IgD-negative memory B cell (primary cell): Measurements from ENCODE around the gene COX5B. TPM values are rescaled to one million over a fixed set of nuclear protein-coding genes. Genes with fewer than 3 reads are reported as not detected.
"Not testable (repeated sequence)": the region's sequence is repeated elsewhere in the genome, so short reads cannot be mapped to it uniquely, and the experiment has no call there.

ENCODE experiments used
- H3K27ac Mint-ChIP-seq, 3 donors: one replicate each; pipeline ENCODE4 v1.8.0; 2020 to 2022; ENCODE audit warnings: mild to moderate bottlenecking in 3 of 3, mixed read lengths in 3 of 3, moderate library complexity in 1 of 3
- H3K27me3 Mint-ChIP-seq: one replicate; pipeline ENCODE4 v1.8.0; 2021; ENCODE audit warnings: mixed read lengths
- H3K36me3 Mint-ChIP-seq: one replicate; pipeline ENCODE4 v1.8.0; 2020; ENCODE audit warnings: mild to moderate bottlenecking, mixed read lengths
- H3K4me1 Mint-ChIP-seq, 3 donors: one replicate each; pipeline ENCODE4 v1.8.0; 2020 to 2022; ENCODE audit warnings: mixed read lengths in 3 of 3, mild to moderate bottlenecking in 1 of 3
- H3K4me3 Mint-ChIP-seq, 4 donors: one replicate each; pipeline ENCODE4 v1.8.0; 2020 to 2022; ENCODE audit warnings: mild to moderate bottlenecking in 4 of 4, mixed read lengths in 4 of 4, moderate library complexity in 3 of 4
- H3K9me3 Mint-ChIP-seq, 3 donors: one replicate each; pipeline ENCODE4 v1.8.0; 2020 to 2021; ENCODE audit warnings: mixed read lengths in 3 of 3, mild to moderate bottlenecking in 1 of 3
- polyA plus RNA-seq: library from polyadenylated mRNA; unstranded; fragments of 300-500 nt; fragmentation: Illumina TruSeq; gene quantifications from one replicate; pipeline ENCODE4 v1.2.3, GENCODE V29; 2021

The COX5B gene
- polyA plus RNA-seq, 1 donor from 2014 or later: 373 TPM

GRCh38 chr2:97660044-97660774 lies 14.3 kb downstream of the COX5B start:
- Mint-ChIP-seq H3K4me3 (peak overlapping the region in 2 of 4 donors; percentile 39 to 100), H3K4me1 (peaks cover 18 to 19% (median 18%) of the 10 kb centered on the region in 3 donors), H3K27ac (no peak overlapping the region), H3K9me3 (no peaks in the 10 kb centered on the region), H3K27me3 (no peaks in the 10 kb centered on the region), H3K36me3 (no peaks in the 10 kb centered on the region)

- Mint-ChIP-seq H3K27me3 (no peaks in the 10 kb centered on the region), H3K36me3 (no peaks in the 10 kb centered on the region), H3K27ac (peak overlapping the region in 1 of 3 donors; percentile 99), H3K4me3 (peak overlapping the region in 2 of 4 donors; percentile 33 to 100), H3K4me1 (peaks cover 17 to 21% (median 18%) of the 10 kb centered on the region in 3 donors), H3K9me3 (no peaks in the 10 kb centered on the region)
Measured at GRCh38 chr2:97660775-97661389, 15.0 kb downstream of the COX5B start.

DNA sequence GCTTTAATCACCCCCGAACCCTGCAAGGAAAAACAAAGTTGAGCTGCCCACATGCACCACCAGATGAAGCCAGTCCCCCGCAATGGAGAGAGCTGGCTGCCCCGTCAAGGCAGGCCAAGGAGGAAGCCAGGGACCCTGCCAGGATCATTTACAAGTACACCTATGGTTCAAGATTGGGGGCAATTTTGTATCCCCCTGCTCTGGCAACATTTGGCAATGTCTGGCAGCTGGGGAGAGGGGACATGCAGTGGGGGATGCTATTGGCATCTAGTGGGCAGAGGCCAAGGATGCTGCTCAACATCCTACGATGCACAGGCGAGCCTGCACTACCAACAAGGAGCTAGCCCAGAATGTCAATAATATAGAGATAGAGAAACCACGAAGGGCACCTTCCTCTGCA lies 16.1 kb downstream of the COX5B start:
- peak overlapping the region in 2 of 3 donors; percentile 93 to 99 for H3K27ac Mint-ChIP-seq
- H3K9me3 Mint-ChIP-seq: no peaks in the 10 kb centered on the region
- H3K4me1 Mint-ChIP-seq: peaks cover 19 to 21% (median 21%) of the 10 kb centered on the region in 3 donors
- H3K27me3 Mint-ChIP-seq: no peaks in the 10 kb centered on the region
- no peaks in the 10 kb centered on the region for H3K36me3 Mint-ChIP-seq
- H3K4me3 Mint-ChIP-seq: peak overlapping the region in 3 of 4 donors; percentile 96 to 100 (median 96)

DNA sequence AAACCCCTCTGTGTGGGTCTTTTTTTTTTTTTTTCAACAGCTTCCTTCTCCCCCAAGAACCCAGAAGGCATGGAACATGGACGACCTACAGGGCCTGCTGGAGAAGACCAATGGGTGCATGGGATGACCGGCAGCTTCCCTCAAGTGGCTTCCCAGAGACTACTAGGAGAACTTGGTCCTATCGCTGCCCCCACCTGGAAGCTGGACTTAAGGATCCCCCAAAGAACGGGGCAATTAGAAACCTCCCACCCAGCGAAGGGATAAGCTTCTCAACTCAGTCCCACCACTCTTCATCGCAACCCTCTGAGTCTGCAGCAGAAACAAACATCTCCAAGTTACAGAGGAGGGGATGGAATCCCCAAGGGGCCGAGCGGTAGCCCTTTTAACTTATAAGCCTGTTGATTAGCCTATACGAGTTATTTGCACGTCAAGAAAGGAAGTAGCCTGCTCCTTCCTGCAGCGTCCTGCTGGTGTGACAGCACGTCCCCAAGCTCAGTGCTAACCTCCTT lies 16.6 kb downstream of the COX5B start:
- no peaks in the 10 kb centered on the region for H3K9me3 Mint-ChIP-seq
- no peaks in the 10 kb centered on the region for H3K27me3 Mint-ChIP-seq
- peaks cover 19 to 22% (median 21%) of the 10 kb centered on the region in 3 donors for H3K4me1 Mint-ChIP-seq
- H3K27ac Mint-ChIP-seq: peak overlapping the region; percentile 93 to 99 (median 96)
- peak overlapping the region; percentile 94 to 100 (median 96) for H3K4me3 Mint-ChIP-seq
- H3K36me3 Mint-ChIP-seq: no peaks in the 10 kb centered on the region

GRCh38 chr2:97662895-97663625 lies 17.2 kb downstream of the COX5B start:
- H3K9me3 Mint-ChIP-seq: no peaks in the 10 kb centered on the region
- H3K36me3 Mint-ChIP-seq: no peaks in the 10 kb centered on the region
- H3K4me3 Mint-ChIP-seq: peak overlapping the region; percentile 94 to 100 (median 96)
- H3K27me3 Mint-ChIP-seq: no peaks in the 10 kb centered on the region
- peak overlapping the region; percentile 93 to 99 (median 96) for H3K27ac Mint-ChIP-seq
- peaks cover 19 to 22% (median 21%) of the 10 kb centered on the region in 3 donors for H3K4me1 Mint-ChIP-seq

DNA sequence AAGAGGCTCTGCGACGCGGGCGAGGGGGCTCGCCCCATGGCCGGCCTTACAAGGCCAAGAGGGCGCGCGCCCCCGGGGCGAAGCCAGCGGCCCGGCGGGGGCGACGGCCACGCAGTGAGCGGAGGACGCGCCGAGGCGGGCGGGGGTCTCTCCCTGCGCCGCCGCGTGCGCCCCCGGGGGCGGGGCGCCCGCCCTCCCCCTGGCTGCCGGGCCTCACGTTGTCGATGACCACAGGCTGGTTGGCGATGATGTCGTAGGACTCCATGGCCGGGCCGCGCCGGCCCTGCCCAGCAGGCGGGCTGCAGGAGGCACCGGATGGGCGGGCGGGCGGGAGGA lies 17.7 kb downstream of the COX5B start:
- peak overlapping the region in 2 of 3 donors; percentile 96 to 99 for H3K27ac Mint-ChIP-seq
- peaks cover 19 to 22% (median 21%) of the 10 kb centered on the region in 3 donors for H3K4me1 Mint-ChIP-seq
- H3K9me3 Mint-ChIP-seq: no peaks in the 10 kb centered on the region
- H3K27me3 Mint-ChIP-seq: no peaks in the 10 kb centered on the region
- no peaks in the 10 kb centered on the region for H3K36me3 Mint-ChIP-seq
- peak overlapping the region; percentile 94 to 100 (median 96) for H3K4me3 Mint-ChIP-seq

GRCh38 chr2:97663962-97664635 lies 18.2 kb downstream of the COX5B start, which contains the start of gene ACTR1B:
Gene ACTR1B (minus strand): TSS chr2:97664044. CDS start chr2:97663890, 154 bp downstream.
- Mint-ChIP-seq H3K4me1 (peaks cover 19 to 22% (median 21%) of the 10 kb centered on the region in 3 donors), H3K9me3 (no peaks in the 10 kb centered on the region), H3K36me3 (no peaks in the 10 kb centered on the region), H3K27me3 (no peaks in the 10 kb centered on the region), H3K4me3 (peak within 1 kb of the TSS; percentile 94 to 100 (median 98)), H3K27ac (peak within 1 kb of the TSS; percentile 96 to 99 (median 97))

DNA sequence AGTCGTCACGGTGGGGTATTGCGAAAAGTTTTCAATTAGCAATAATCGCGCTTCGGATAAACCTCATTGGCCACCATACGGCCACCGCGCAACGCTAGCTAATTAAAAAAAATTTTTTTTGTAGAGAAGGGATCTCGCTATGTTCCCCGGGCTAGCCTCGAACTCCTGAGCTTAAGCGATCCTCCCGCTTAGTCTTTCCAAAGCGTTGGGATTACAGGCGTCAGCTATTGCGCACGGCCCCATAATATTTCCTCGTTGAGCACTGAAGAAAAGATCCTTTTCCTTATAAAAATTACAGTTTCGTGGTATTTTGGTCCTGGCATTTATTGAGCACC lies 18.7 kb downstream of the COX5B start:
- no peaks in the 10 kb centered on the region for H3K36me3 Mint-ChIP-seq
- peak overlapping the region; percentile 91 to 99 (median 96) for H3K4me3 Mint-ChIP-seq

DNA sequence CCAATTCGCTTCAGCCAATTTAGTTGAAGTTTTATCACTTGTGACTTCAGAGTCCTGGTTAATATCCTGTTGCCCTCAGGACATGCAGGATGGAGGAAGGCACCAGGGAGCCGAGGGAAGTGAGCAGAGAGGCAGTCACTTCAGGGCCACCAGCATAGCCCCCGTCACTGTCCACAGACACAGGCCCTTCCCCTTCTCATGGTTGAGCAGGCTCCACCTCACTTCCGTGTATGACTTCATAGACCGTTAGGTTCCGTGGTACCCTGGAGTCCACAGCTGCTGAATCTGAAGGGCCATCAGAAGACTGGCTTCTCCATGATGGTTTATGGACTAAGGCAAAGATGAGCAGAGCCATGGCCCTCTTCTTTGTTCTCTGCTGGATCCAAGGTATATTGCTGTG lies 23.6 kb downstream of the COX5B start, which contains the start of gene C2orf92:
Gene C2orf92 (plus strand): TSS at position 266 of the 400 bp plus-strand sequence. CDS start 76 bp downstream, at position 342.
- no peaks in the 10 kb centered on the region for H3K27me3 Mint-ChIP-seq
- peak within 1 kb of the TSS in 2 of 3 donors; percentile 64 to 77 for H3K27ac Mint-ChIP-seq
- peaks cover 2% of the 10 kb centered on the region for H3K36me3 Mint-ChIP-seq

More for the DNA sequence above, 18.7 kb downstream of the COX5B start:
- H3K9me3 Mint-ChIP-seq: no peaks in the 10 kb centered on the region
- no peaks in the 10 kb centered on the region for H3K27me3 Mint-ChIP-seq
- H3K27ac Mint-ChIP-seq: peak overlapping the region; percentile 89 to 97 (median 95)
- H3K4me1 Mint-ChIP-seq: peaks cover 19 to 22% (median 22%) of the 10 kb centered on the region in 3 donors

GRCh38 chr2:97670471-97670870 lies 24.6 kb downstream of the COX5B start:
- no peaks in the 10 kb centered on the region for H3K9me3 Mint-ChIP-seq
- H3K36me3 Mint-ChIP-seq: peaks cover 2% of the 10 kb centered on the region
- H3K4me3 Mint-ChIP-seq: no peak overlapping the region
- peaks cover 4 to 6% (median 5%) of the 10 kb centered on the region in 3 donors for H3K4me1 Mint-ChIP-seq
- H3K27ac Mint-ChIP-seq: no peak overlapping the region
- no peaks in the 10 kb centered on the region for H3K27me3 Mint-ChIP-seq

More for the DNA sequence above, 23.6 kb downstream of the COX5B start, which contains the start of gene C2orf92:
- no peaks in the 10 kb centered on the region for H3K9me3 Mint-ChIP-seq
- H3K4me1 Mint-ChIP-seq: peaks cover 3 to 6% (median 4%) of the 10 kb centered on the region in 3 donors
- H3K4me3 Mint-ChIP-seq: peak within 1 kb of the TSS in 3 of 4 donors; percentile 54 to 73 (median 63)

DNA sequence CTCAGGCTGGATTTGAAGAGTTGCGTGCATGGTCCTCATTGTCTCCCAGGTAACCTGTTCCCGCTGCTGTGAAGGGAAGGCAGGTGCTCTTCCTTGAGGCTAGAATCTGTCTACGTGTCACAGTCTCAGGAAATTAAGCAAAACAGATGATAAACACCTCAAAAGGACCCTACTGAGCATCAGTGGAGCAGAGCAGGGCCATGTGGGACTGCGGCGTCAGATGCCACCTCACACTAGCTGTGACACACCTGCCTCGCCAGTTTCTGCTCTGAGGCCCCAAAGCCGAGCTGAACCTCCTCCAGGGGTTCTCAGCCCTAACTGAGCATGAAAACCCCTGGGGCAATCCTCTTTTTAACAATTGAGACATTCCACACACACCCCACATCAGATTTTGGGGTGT lies 25.7 kb downstream of the COX5B start:
- Mint-ChIP-seq H3K4me1 (peaks cover 4 to 6% (median 5%) of the 10 kb centered on the region in 3 donors), H3K27ac (no peak overlapping the region), H3K36me3 (peaks cover 3% of the 10 kb centered on the region)

DNA sequence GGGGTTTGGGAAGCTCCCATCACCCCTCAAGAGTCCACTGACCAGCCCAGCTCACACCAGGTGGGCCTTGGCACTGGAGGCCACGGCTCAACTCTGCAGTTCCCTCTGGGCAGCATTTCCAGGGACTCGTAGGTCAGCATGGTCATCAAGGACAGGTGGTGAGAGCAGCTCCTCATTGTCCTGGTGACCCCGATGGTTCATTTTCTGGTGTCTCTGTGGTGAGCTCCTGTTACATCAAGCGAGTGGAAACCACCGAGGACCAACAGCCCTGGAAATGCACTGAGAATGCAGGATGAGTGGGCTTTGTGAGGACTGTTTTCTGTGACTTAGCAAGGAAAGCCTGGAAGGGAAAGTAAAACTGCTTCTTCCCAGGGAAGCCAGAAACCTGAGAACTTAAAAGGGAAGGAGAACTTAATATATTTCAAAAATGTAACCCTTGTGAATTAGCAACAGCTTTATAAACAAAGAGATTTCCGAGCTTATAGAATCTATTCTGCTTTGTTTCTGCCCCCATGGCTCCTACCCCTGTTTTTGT lies 26.8 kb downstream of the COX5B start:
- not testable (repeated sequence) for H3K9me3 Mint-ChIP-seq, H3K27me3 Mint-ChIP-seq, H3K27ac Mint-ChIP-seq, H3K36me3 Mint-ChIP-seq, H3K4me3 Mint-ChIP-seq, H3K4me1 Mint-ChIP-seq

More for the DNA sequence above, 25.7 kb downstream of the COX5B start:
- no peaks in the 10 kb centered on the region for H3K9me3 Mint-ChIP-seq
- no peaks in the 10 kb centered on the region for H3K27me3 Mint-ChIP-seq
- H3K4me3 Mint-ChIP-seq: no peak overlapping the region

GRCh38 chr2:97673182-97673914 lies 27.5 kb downstream of the COX5B start:
- Mint-ChIP-seq H3K27me3 (peaks cover 3% of the 10 kb centered on the region), H3K27ac (no peak overlapping the region), H3K9me3 (no peaks in the 10 kb centered on the region), H3K4me1 (peaks cover 0 to 6% (median 3%) of the 10 kb centered on the region in 3 donors), H3K4me3 (no peak overlapping the region), H3K36me3 (peaks cover 3% of the 10 kb centered on the region)
